GM12891 (cell line): ENCODE results near the gene DOCK10.

Source experiments
- POLR2A ChIP-seq: IDR thresholded peaks from 2 replicates; pipeline ENCODE4 v1.6.1; 2011; ENCODE audit warnings: low read depth, low read length, control low read depth
- POLR2AphosphoS5 ChIP-seq: IDR thresholded peaks from 2 replicates; pipeline ENCODE4 v1.6.1; 2011; ENCODE audit warnings: low read depth, low read length, control low read depth
- SPI1 ChIP-seq: IDR thresholded peaks from 2 replicates; pipeline ENCODE4 v1.6.1; 2011; ENCODE audit warnings: low read depth, low read length, control low read depth
- TAF1 ChIP-seq: IDR thresholded peaks from 2 replicates; pipeline ENCODE4 v1.6.1; 2011; ENCODE audit warnings: low read depth, low read length, control low read depth

DNA sequence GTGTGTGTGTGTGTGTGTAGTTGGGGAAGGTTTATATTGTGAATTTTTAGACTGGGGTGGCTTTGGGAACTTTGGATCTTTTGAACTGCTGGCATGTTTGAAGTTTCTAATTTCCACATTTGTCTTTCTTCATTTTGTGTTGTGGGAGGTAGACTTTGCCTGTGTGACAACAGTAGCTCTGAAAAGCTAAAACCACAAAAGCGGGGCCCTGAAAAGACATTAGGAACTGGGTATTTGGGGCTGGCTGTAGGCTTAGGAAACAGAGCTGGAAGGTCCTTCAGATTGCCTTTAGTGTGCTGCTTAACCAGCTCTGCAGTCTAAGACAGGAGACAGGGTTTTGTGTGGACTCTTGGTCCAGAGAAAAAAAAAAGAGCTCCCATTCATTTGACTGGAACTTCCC is 27.2 kb upstream of the DOCK10 start:
- TF ChIP-seq POLR2A: no peak
- no peak for TF ChIP-seq TAF1
- no peak for TF ChIP-seq POLR2AphosphoS5
- no peak for TF ChIP-seq SPI1
